ENCODE measurements around the gene SCARB1.

The SCARB1 gene

DNA sequence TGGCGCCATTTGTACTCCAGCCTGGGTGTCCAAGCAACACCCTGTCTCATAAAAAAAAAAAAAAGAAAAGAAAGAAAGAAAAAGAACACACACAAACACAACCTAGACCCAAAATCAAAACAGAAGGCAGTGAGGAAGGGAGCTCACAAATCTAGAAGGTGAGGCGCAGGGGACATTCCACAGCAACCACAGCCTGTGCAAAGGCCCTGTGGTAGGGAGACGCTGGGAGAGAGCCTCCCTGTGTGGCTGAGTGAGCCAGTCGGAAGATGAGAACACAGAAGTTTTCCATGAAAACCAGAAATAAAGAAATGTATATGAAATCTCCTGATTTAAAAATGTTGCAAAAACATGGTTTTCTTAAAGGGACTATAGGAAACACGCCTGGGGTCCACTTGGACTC, 44.6 kb downstream of the SCARB1 start:
- peaks cover 1% of the 10 kb centered on the region for H3K36me3 Mint-ChIP-seq (ENCODE audit: low read depth)
- H3K27me3 Mint-ChIP-seq (ENCODE audit: low read depth, poor library complexity), result no peaks in the 10 kb centered on the region
- H3K9me3 Mint-ChIP-seq, result no peaks in the 10 kb centered on the region
- TF ChIP-seq, protein P1, sequence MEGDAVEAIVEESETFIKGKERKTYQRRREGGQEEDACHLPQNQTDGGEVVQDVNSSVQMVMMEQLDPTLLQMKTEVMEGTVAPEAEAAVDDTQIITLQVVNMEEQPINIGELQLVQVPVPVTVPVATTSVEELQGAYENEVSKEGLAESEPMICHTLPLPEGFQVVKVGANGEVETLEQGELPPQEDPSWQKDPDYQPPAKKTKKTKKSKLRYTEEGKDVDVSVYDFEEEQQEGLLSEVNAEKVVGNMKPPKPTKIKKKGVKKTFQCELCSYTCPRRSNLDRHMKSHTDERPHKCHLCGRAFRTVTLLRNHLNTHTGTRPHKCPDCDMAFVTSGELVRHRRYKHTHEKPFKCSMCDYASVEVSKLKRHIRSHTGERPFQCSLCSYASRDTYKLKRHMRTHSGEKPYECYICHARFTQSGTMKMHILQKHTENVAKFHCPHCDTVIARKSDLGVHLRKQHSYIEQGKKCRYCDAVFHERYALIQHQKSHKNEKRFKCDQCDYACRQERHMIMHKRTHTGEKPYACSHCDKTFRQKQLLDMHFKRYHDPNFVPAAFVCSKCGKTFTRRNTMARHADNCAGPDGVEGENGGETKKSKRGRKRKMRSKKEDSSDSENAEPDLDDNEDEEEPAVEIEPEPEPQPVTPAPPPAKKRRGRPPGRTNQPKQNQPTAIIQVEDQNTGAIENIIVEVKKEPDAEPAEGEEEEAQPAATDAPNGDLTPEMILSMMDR (IDR thresholded peaks at IDR 0.05), result no peak
- DNase-seq, result no peak
- H3K27ac Mint-ChIP-seq, result no peak overlapping the region
- no peak overlapping the region for H3K4me3 Mint-ChIP-seq
- H3K4me1 Mint-ChIP-seq, result peaks cover 16% of the 10 kb centered on the region

DNA sequence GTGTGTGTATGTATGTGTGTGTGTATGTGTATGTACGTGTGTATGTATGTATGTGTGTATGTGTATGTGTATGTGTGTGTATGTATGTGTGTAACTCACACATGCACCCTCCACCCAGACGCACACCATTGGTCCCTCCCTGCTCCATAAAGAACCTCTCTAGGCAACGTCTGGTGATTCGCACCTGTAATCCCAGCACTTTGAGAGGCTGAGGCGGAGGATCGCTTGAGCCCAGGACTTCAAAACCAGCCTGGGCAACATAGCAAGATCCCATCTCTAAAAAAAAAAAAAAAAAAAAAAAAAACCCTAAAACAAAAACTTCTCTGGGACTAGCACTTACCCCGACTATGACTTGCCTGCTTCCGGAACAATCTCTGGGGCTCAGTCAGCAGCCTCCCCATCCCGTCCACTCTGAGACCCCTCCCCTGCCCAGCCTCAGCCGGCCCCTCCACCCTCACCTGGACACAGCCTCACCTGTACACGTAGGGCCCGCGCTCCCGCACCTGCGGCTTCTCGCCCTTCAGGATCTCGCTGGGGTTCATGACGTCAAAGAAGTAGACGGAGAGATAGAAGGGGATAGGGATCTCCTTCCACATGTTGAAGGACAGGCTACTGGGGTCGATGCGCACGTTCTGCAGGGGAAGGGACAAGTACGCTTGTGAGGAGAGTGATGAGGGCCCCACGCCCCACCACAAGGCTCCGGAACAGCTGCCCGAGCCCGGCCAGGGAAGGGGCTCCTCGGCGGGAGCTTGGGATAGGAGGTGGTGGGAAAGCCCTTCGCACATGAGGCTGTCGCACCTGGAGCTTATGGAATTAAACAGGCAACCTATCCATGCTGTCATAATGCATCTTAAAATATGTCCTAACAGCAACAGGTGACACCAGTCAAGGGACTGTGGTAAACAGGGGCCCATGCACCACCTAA, 46.3 kb downstream of the SCARB1 start:
- Mint-ChIP-seq H3K9me3 (no peaks in the 10 kb centered on the region), H3K27ac (no peak overlapping the region), H3K4me3 (no peak overlapping the region), H3K36me3 (ENCODE audit: low read depth) (peaks cover 19% of the 10 kb centered on the region), H3K27me3 (ENCODE audit: low read depth, poor library complexity) (no peaks in the 10 kb centered on the region), H3K4me1 (peaks cover 16% of the 10 kb centered on the region)
- no peak for DNase-seq
- TF ChIP-seq, protein P1 (IDR thresholded peaks at IDR 0.05), result no peak

DNA sequence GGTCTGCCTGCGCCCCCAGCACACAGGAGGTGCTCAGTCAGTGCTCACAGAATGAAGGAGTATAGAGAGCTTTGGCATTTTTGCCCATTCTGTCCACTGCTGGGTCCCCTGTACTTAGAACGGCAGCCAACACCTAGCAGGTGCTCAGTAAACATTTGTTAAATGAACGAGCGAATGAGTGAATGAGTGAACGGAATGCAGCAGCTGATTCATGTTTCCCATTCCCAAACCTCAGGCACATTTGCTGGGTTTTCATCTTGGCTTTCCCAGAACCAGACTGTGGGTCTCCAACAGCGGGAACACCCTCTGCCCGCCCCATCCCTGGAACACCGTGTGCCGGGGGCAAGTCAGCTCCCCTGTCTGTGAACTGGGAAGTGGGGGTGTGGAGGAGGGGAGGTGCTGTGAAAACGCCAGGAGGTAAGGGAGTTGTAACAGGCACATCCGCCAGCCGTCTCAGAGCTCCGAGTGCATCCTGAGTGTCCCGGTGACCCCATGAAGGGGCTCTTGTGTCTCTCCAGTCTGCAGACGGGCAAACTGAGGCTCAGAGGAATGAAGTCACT, 47.3 kb downstream of the SCARB1 start:
- TF ChIP-seq, protein P1 (IDR thresholded peaks at IDR 0.05), result no peak
- Mint-ChIP-seq H3K27ac (peak overlapping the region; percentile 36), H3K4me3 (no peak overlapping the region), H3K9me3 (no peaks in the 10 kb centered on the region), H3K36me3 (ENCODE audit: low read depth) (peaks cover 20% of the 10 kb centered on the region), H3K27me3 (ENCODE audit: low read depth, poor library complexity) (no peaks in the 10 kb centered on the region), H3K4me1 (peaks cover 16% of the 10 kb centered on the region)
- no peak for DNase-seq

DNA sequence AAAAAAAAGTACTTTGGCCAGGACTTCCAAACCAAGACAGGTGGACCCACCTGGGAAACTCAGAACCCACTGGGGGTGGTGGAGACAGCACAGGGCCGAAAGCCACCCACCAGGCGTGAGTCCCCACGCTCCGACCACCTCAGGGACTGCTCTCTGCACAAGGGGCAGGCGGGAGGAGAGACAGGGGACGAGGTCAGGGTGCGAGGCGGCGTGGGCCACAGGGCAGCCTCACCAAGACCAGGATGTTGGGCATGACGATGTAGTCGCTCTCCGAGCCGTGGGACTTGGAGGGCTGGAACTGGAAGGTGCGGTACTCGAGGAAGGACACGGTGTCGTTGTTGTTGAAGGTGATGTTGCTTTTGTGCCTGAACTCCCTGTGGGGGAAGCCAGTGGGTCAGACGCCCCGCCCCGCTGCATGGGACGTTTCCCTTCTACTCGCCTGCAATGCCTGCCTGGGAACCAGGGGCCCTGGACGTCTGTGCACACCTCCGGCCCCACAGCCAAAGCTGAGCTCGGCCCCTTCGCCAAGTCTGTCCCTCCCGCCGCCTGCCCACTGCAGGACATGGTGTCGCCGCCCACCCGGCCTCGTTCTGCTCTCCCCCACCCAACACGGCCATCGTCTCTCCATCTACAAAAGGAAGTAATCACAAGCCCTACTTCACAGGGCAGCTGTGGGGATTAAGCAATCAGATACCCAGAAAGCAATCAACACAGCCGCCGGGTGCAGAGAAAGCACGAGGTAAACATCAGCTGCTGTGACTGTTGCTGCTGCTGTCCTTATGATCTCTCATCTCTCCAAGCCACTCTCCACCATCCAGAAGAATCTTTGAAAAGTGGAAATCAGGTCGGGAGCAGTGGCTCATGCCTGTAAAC, 48.7 kb downstream of the SCARB1 start:
- H3K4me3 Mint-ChIP-seq, result no peak overlapping the region
- no peak for DNase-seq
- TF ChIP-seq, protein P1 (IDR thresholded peaks at IDR 0.05), result no peak
- H3K36me3 Mint-ChIP-seq (ENCODE audit: low read depth), result peaks cover 20% of the 10 kb centered on the region
- peaks cover 16% of the 10 kb centered on the region for H3K4me1 Mint-ChIP-seq
- peak overlapping the region; percentile 74 for H3K27ac Mint-ChIP-seq
- no peaks in the 10 kb centered on the region for H3K9me3 Mint-ChIP-seq
- no peaks in the 10 kb centered on the region for H3K27me3 Mint-ChIP-seq (ENCODE audit: low read depth, poor library complexity)

DNA sequence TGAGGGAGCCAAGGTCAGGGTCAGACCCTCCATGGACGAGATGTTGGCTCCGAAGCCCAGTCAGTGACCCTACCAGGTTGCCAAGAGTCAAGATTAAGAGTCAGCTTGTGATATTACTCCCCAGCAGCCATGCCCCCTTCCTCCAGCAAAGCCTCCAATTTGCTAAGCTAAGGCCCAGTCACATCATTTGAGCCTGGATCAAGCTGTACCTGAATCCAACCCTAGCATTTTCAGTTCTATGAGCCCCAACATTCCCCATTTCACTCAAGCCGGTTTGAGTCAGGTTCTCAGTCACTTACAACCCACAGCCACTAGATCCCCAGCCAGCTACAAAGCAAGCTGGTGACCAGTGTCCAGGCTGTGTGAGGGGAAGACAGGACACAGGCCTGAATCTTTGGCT, 49.9 kb downstream of the SCARB1 start:
- Mint-ChIP-seq H3K4me1 (peaks cover 16% of the 10 kb centered on the region), H3K9me3 (no peaks in the 10 kb centered on the region), H3K4me3 (no peak overlapping the region), H3K27ac (no peak overlapping the region), H3K27me3 (ENCODE audit: low read depth, poor library complexity) (no peaks in the 10 kb centered on the region), H3K36me3 (ENCODE audit: low read depth) (peaks cover 20% of the 10 kb centered on the region)
- no peak for DNase-seq
- TF ChIP-seq, protein P1 (IDR thresholded peaks at IDR 0.05), result no peak
